NCI-H446 treated with DMSO at 0.1 percent for 48 hours (cell line): ENCODE measurements around the gene GNAQ.
"Not testable (repeated sequence)": the region's sequence is repeated elsewhere in the genome, so short reads cannot be mapped to it uniquely, and the experiment has no call there.

Experiments
- DNase-seq: peaks from one replicate; lab custom pipeline; 2025; lab: John Stamatoyannopoulos, UW

The GNAQ gene

DNA sequence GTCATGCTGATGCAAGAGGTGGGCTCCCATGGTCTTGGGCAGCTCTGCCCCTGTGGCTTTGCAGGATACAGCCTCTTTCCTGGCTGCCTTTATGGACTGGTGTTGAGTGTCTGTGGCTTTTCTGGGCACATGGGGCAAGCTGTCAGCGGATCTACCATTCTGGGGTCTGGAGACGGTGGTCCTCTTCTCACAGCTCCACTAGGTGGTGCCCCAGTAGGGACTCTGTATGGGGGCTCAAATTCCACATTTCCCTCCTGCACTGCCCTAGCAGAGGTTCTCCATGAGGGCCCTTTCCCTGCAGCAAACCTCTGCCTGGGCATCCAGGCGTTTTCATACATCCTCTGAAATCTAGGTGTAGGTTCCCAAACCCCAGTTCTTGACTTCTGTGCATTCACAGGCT lies 340.9 kb downstream of the GNAQ start:
- not testable (repeated sequence) for DNase-seq

DNA sequence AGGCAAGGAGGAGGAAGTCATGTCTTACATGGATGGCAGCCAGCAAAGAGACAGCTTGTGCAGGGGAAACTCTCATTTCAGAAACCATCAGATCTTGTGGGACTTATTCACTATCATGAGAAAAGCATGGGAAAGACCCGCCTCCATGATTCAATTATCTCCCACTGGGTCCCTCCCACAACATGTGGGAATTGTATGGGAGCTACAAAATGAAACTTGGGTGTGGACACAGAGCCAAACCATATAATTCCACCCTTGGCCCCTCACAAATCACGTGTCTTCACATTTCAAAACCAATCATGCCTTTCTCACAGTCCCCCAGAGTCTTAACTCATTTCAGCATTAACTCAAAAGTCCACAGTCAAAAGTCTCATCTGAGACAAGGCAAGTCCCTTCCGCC lies 341.5 kb downstream of the GNAQ start:
- not testable (repeated sequence) for DNase-seq

- not testable (repeated sequence) for DNase-seq
Measured at GRCh38 chr9:77687737-77688136, 343.9 kb downstream of the GNAQ start.

DNA sequence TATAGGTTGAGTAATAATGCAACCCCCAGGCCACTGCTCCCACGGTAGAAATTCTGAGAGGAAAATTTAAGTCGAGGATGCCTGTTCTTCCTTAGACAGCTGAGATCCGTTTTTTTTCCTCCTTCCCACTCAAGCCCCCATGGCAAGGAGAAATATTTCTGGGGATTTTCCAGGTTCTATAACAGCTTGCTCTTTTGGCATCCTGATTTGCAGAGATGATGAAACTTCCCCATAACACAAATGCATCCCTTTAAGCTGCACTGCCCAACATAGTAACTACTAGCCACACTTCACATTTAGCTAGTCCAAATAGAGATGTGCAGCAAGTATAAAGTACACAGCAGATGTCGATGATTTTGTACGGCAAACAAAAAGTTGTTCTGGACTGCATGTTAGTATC lies 351.0 kb downstream of the GNAQ start:
- DNase-seq: no peak

DNA sequence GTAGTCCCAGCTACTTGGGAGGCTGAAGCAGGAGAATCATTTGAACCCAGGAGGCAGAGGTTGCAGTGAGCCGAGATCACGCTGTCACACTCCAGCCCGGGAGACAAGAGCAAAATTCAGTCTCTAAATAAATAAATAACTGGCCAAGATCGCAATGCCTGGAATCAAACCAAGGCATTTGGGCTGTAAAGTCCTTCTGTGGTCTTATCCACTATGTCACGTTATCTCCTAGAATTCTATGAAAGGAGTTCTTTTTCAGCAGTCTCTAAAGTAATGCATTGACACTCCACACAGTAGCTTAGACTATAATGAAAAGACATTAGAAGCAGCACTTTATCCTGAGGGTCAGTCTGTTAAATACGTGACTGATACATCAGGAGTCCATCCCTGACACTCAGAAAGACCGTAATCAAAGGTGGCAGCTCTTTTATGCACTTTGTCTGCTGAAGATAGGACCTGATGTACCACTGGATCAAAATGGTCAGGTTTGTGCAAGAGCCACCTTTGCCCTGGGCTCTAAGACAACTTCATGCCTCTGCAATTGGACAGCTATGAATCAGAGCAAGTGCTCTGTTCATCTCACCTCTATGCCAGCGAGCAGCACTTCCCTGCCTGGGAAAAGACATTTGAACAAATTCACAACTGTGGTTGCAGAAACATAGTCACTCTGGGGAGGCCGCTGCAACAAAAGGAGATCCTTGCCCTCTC lies 351.8 kb downstream of the GNAQ start:
- DNase-seq: no peak

GRCh38 chr9:77679088-77679487 lies 352.5 kb downstream of the GNAQ start:
- DNase-seq: no peak

DNA sequence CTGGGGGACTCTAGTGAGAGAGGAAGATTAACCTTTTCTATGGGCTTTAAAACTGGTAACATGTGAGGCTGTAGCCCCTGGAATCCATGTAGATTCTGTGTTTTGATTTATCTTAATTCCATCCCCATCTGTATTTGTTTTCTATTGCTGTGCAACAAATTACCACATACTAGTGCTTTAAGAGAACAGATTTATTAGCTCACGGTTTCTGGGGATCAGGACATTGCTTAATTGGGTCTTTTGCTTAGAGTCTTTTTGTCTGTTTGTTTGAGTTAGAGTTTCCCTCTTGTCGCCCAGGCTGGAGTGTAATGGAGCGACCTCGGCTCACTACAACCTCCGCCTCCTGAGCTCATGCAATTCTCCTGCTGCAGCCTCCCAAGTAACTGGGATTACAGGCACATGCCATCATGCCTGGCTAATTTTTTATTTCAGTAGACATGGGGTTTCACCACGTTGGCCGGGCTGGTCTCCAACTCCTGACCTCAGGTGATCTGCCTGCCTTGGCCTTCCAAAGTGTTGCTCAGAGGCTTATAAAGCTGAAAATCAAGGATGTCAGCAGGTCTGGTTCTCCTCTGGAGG lies 353.6 kb downstream of the GNAQ start:
- no peak for DNase-seq

- DNase-seq: no peak
Measured at GRCh38 chr9:77677397-77677796, 354.2 kb downstream of the GNAQ start.

GRCh38 chr9:77673941-77674791 lies 357.4 kb downstream of the GNAQ start:
- no peak for DNase-seq

GRCh38 chr9:77672183-77672582 lies 359.4 kb downstream of the GNAQ start:
- DNase-seq: no peak

GRCh38 chr9:77667151-77667550 lies 364.5 kb downstream of the GNAQ start:
- DNase-seq: no peak
